SK-N-SH (cell line): ENCODE measurements around the gene MYH15.

Experiments
- CTCF ChIP-seq: fragments of 200-600 bp; sonication (generic); IDR thresholded peaks from 2 replicates; pipeline ENCODE4 v1.6.1; 2017; ENCODE audit warnings: antibody characterized with exemption, mild to moderate bottlenecking, moderate library complexity
- ELF1 ChIP-seq: IDR thresholded peaks from 2 replicates; pipeline ENCODE4 v1.4.0; 2012
- EP300 ChIP-seq, 2 experiments: IDR thresholded peaks; 2 replicates each; pipeline versions ENCODE4 v1.4.0 to v1.6.1; 2012; ENCODE audit warnings: borderline replicate concordance in 1 of 2, low read depth in 1 of 2, low read length in 1 of 2
- EZH2phosphoT487 ChIP-seq: fragments of 200-600 bp; sonication (generic); IDR thresholded peaks from 2 replicates; pipeline ENCODE4 v1.6.1; 2017; ENCODE audit warnings: low read depth, mixed run types, mild to moderate bottlenecking, antibody characterized with exemption, moderate library complexity, borderline replicate concordance
- JUND ChIP-seq: IDR thresholded peaks from 2 replicates; pipeline ENCODE4 v1.4.0; 2012
- NFIC ChIP-seq: IDR thresholded peaks from 2 replicates; pipeline ENCODE4 v1.4.0; 2012; ENCODE audit warnings: borderline replicate concordance
- RFX5 ChIP-seq: IDR thresholded peaks from 2 replicates; pipeline ENCODE4 v1.6.1; 2012; ENCODE audit warnings: mild to moderate bottlenecking, improper control_type of control experiment, low read length
- SIN3A ChIP-seq: IDR thresholded peaks from 2 replicates; pipeline ENCODE4 v1.6.1; 2012; ENCODE audit warnings: low read depth, mild to moderate bottlenecking, low read length, moderate library complexity, borderline replicate concordance
- TAF1 ChIP-seq: IDR thresholded peaks from 2 replicates; pipeline ENCODE4 v1.6.1; 2012; ENCODE audit warnings: low read depth, mild to moderate bottlenecking, low read length, moderate library complexity, borderline replicate concordance
- TF ChIP-seq, protein P1 (sequence below): IDR thresholded peaks from 2 replicates; pipeline ENCODE4 v1.6.1; 2012; ENCODE audit warnings: mild to moderate bottlenecking, low read depth, low read length, moderate library complexity

GRCh38 chr3:108428586-108428985, 81.8 kb downstream of the MYH15 start:
- TF ChIP-seq NFIC (no peak), CTCF (no peak), RFX5 (no peak), ELF1 (no peak), EP300 (IDR thresholded peaks at IDR 0.05; ENCODE audit: borderline replicate concordance in 1 of 2, low read depth in 1 of 2, low read length in 1 of 2) (no peak), SIN3A (no peak), JUND (no peak), TAF1 (no peak), EZH2phosphoT487 (no peak)
- TF ChIP-seq, protein P1, sequence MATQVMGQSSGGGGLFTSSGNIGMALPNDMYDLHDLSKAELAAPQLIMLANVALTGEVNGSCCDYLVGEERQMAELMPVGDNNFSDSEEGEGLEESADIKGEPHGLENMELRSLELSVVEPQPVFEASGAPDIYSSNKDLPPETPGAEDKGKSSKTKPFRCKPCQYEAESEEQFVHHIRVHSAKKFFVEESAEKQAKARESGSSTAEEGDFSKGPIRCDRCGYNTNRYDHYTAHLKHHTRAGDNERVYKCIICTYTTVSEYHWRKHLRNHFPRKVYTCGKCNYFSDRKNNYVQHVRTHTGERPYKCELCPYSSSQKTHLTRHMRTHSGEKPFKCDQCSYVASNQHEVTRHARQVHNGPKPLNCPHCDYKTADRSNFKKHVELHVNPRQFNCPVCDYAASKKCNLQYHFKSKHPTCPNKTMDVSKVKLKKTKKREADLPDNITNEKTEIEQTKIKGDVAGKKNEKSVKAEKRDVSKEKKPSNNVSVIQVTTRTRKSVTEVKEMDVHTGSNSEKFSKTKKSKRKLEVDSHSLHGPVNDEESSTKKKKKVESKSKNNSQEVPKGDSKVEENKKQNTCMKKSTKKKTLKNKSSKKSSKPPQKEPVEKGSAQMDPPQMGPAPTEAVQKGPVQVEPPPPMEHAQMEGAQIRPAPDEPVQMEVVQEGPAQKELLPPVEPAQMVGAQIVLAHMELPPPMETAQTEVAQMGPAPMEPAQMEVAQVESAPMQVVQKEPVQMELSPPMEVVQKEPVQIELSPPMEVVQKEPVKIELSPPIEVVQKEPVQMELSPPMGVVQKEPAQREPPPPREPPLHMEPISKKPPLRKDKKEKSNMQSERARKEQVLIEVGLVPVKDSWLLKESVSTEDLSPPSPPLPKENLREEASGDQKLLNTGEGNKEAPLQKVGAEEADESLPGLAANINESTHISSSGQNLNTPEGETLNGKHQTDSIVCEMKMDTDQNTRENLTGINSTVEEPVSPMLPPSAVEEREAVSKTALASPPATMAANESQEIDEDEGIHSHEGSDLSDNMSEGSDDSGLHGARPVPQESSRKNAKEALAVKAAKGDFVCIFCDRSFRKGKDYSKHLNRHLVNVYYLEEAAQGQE: no peak
